ENCODE measurements around the gene MYEOV. TPM values are rescaled to one million over a fixed set of nuclear protein-coding genes. Genes with fewer than 3 reads are reported as not detected.

MYEOV gene
- total and polyA plus RNA-seq, 9 of the 15 experiments (the other 6 are each of a cell fraction or from before 2014, with no cell fraction given) = 10.2 to 133 (median 32.2) TPM

- TF ChIP-seq GTF3C2 (IDR thresholded peaks at IDR 0.05; ENCODE audit: borderline replicate concordance, extremely low read depth, insufficient read length) (no peak), ZNF695 (CRISPR knock-in tag; IDR thresholded peaks at IDR 0.05) (no peak), PCBP1 (IDR thresholded peaks at IDR 0.05; ENCODE audit: low read depth, low read length, poor library complexity, severe bottlenecking) (no peak), DNMT1 (IDR thresholded peaks at IDR 0.05) (no peak), PHTF2 (CRISPR knock-in tag; IDR thresholded peaks at IDR 0.05) (no peak), NCOA1 (IDR thresholded peaks at IDR 0.05; ENCODE audit: low read depth) (no peak), SRSF3 (IDR thresholded peaks at IDR 0.05; ENCODE audit: insufficient read depth, low read length) (no peak), NR3C1 (CRISPR knock-in tag; IDR thresholded peaks at IDR 0.05) (no peak), CTCF (IDR thresholded peaks at IDR 0.05 in 2 of 3, conservative IDR thresholded peaks at IDR 0.05 in 1 of 3; ENCODE audit: insufficient read depth in 2 of 3, low read depth in 1 of 3, low read length in 3 of 3) (no peak), NFE2L1 (tag; IDR thresholded peaks at IDR 0.05; ENCODE audit: borderline replicate concordance, low read depth) (no peak), CGGBP1 (CRISPR knock-in tag; IDR thresholded peaks at IDR 0.05) (no peak), BCLAF1 (IDR thresholded peaks at IDR 0.05; ENCODE audit: borderline replicate concordance in 1 of 2, control insufficient read depth in 1 of 2, low read depth in 2 of 2, low read length in 1 of 2) (no peak), RBFOX2 (IDR thresholded peaks at IDR 0.05; ENCODE audit: low read depth, low read length) (no peak; the same call in 1 of the 2 replicates), NFYB (IDR thresholded peaks at IDR 0.05; ENCODE audit: extremely low read depth, insufficient read length) (no peak), THAP7 (CRISPR knock-in tag; IDR thresholded peaks at IDR 0.05) (no peak), GATA2 (CRISPR knock-in tag; IDR thresholded peaks at IDR 0.05) (no peak), ETV1 (tag; conservative IDR thresholded peaks at IDR 0.05; ENCODE audit: low read depth) (no peak)
Measured at GRCh38 chr11:69301455-69302401, 7.8 kb downstream of the MYEOV start (continued).

Data from K562 (cell line).